K562 (cell line): ENCODE measurements around the gene BRPF1. TPM values are rescaled to one million over a fixed set of nuclear protein-coding genes. Genes with fewer than 3 reads are reported as not detected.

ENCODE experiments used
- CSDE1 ChIP-seq, 2 experiments: fragments of 450-650 bp; IDR thresholded peaks; 2 replicates each; pipeline ENCODE4 v1.6.1; 2016; ENCODE audit warnings: mild to moderate bottlenecking in 1 of 2
- FOXA3 ChIP-seq, 2 experiments: fragments of 450-650 bp in 1 of 2; sonication (generic) in 1 of 2; formaldehyde crosslinking; IDR thresholded peaks in 1 of 2; conservative IDR thresholded peaks in 1 of 2; 2 replicates each; pipeline versions ENCODE4 v1.4.0 to v1.8.0; 2020 to 2022; ENCODE audit warnings: mild to moderate bottlenecking in 2 of 2, missing genetic modification reagents in 1 of 2
- HIVEP1 ChIP-seq: fragments of 250-450 bp; sonication (Bioruptor Pico); IDR thresholded peaks from 2 replicates; pipeline ENCODE4 v1.4.0; 2020; ENCODE audit warnings: mild to moderate bottlenecking
- HSF4 ChIP-seq: fragments of 250-450 bp; sonication (Bioruptor Pico); IDR thresholded peaks from 2 replicates; pipeline ENCODE4 v2.1.2; 2022; ENCODE audit warnings: mild to moderate bottlenecking, moderate library complexity, borderline replicate concordance
- LEF1 ChIP-seq: fragments of 450-650 bp; IDR thresholded peaks from 2 replicates; pipeline ENCODE4 v1.6.1; 2016; ENCODE audit warnings: mild to moderate bottlenecking
- NR3C1 ChIP-seq: sonication (generic); formaldehyde crosslinking; IDR thresholded peaks from 2 replicates; pipeline ENCODE4 v1.8.1; 2022; ENCODE audit warnings: missing genetic modification reagents
- RAD51 ChIP-seq: fragments of 450-650 bp; IDR thresholded peaks from 2 replicates; pipeline ENCODE4 v1.7.1; 2016; ENCODE audit warnings: low read depth, mild to moderate bottlenecking, borderline replicate concordance
- RBM15 ChIP-seq: fragments of 200-400 bp; formaldehyde crosslinking; IDR thresholded peaks from 2 replicates; pipeline ENCODE4 v1.6.1; 2018; ENCODE audit warnings: mild to moderate bottlenecking, low read length, moderate library complexity; ENCODE audit not compliant: insufficient read depth
- SNIP1 ChIP-seq: fragments of 450-650 bp; IDR thresholded peaks from 2 replicates; pipeline ENCODE4 v1.7.1; 2017; ENCODE audit warnings: low read depth, mild to moderate bottlenecking
- ZNF140 ChIP-seq: fragments of 250-450 bp; sonication (Bioruptor Pico); IDR thresholded peaks from 2 replicates; pipeline ENCODE4 v1.8.0; 2021; ENCODE audit warnings: moderate library complexity, mild to moderate bottlenecking, inconsistent platforms
- ZNF212 ChIP-seq: fragments of 450-650 bp; formaldehyde crosslinking; IDR thresholded peaks from 2 replicates; pipeline ENCODE4 v1.4.0; 2020; ENCODE audit warnings: mild to moderate bottlenecking
- polyA plus RNA-seq, 8 experiments: library from polyadenylated mRNA; depleted of rRNA in 4 of 8; stranded (reverse) in 5 of 8; unstranded in 3 of 8; fragments of >200 nt; fragmentation: Nextera tagmentation in 2 of 8; fragmentation: Illumina TruSeq in 1 of 8; extraction: Ambion mirVana in 2 of 8; extraction: Trizol in 1 of 8; gene quantifications; 2 replicates each; pipeline versions ENCODE4 v1.2.1 to v1.2.3, GENCODE V29; 2011 to 2014; ENCODE audit warnings: inconsistent platforms in 1 of 8, missing spikeins in 1 of 8
- total RNA-seq, 7 experiments: library from RNA; depleted of rRNA in 6 of 7; stranded (reverse); fragments of >200 nt in 6 of 7; fragmentation: Illumina TruSeq in 2 of 7; extraction: Trizol in 2 of 7; gene quantifications; 2 replicates each; pipeline versions ENCODE4 v1.2.1 to v1.2.3, GENCODE V29; 2011 to 2021; ENCODE audit warnings: low replicate concordance in 1 of 7
- TF ChIP-seq, protein P1 (sequence below): fragments of 450-650 bp; IDR thresholded peaks from 2 replicates; pipeline ENCODE4 v1.6.1; 2016; ENCODE audit warnings: low read depth
- TF ChIP-seq, protein P2 (sequence below): fragments of 450-650 bp; formaldehyde crosslinking; IDR thresholded peaks from 2 replicates; pipeline ENCODE4 v1.4.0; 2020; ENCODE audit warnings: mild to moderate bottlenecking, moderate library complexity
- TF ChIP-seq, protein P3 (sequence below): fragments of 450-650 bp; IDR thresholded peaks from 2 replicates; pipeline ENCODE4 v1.6.1; 2014; ENCODE audit warnings: low read depth, mild to moderate bottlenecking, moderate library complexity, borderline replicate concordance
- TF ChIP-seq, protein P4 (sequence below): fragments of 450-650 bp; formaldehyde crosslinking; IDR thresholded peaks from 2 replicates; pipeline ENCODE4 v1.4.0; 2020; ENCODE audit warnings: mild to moderate bottlenecking, mixed read lengths

The BRPF1 gene
- total and polyA plus RNA-seq, 9 of the 15 experiments (the other 6 are each of a cell fraction or from before 2014, with no cell fraction given) = 1.1 to 40.2 (median 23.5) TPM

DNA sequence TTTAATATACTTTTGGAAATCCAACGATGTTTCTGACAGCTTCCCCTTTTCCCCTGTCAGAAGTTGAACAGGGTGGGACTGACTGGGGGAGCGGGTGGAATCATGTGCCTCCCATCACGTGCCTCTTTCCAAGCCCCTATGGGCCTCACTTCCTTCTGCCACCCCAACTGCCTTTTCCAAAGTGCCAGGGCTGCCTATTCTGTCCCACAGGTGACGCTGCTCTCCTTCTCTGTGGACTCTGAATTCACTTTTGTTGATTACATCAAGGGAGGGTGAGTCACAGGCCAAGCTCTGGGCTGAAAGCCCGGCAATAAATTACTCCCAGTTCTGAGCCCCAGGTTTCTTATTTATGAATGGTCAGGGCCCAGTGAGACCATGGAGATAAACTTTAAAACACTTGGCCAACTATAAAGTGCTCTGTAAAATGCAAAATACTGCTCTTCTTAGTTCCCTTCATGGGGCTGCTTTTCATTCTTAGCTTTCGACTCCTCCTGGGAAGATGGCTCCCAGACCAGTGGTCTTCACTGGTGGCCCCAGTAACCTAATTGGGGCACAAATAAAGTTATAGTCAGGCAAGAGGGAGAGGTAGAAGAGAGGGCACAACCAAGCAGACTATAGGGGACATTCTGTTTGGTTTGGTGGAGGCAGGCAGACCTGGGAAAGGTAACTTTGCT lies 15.6 kb upstream of the BRPF1 start (continued):
- TF ChIP-seq, protein P1, sequence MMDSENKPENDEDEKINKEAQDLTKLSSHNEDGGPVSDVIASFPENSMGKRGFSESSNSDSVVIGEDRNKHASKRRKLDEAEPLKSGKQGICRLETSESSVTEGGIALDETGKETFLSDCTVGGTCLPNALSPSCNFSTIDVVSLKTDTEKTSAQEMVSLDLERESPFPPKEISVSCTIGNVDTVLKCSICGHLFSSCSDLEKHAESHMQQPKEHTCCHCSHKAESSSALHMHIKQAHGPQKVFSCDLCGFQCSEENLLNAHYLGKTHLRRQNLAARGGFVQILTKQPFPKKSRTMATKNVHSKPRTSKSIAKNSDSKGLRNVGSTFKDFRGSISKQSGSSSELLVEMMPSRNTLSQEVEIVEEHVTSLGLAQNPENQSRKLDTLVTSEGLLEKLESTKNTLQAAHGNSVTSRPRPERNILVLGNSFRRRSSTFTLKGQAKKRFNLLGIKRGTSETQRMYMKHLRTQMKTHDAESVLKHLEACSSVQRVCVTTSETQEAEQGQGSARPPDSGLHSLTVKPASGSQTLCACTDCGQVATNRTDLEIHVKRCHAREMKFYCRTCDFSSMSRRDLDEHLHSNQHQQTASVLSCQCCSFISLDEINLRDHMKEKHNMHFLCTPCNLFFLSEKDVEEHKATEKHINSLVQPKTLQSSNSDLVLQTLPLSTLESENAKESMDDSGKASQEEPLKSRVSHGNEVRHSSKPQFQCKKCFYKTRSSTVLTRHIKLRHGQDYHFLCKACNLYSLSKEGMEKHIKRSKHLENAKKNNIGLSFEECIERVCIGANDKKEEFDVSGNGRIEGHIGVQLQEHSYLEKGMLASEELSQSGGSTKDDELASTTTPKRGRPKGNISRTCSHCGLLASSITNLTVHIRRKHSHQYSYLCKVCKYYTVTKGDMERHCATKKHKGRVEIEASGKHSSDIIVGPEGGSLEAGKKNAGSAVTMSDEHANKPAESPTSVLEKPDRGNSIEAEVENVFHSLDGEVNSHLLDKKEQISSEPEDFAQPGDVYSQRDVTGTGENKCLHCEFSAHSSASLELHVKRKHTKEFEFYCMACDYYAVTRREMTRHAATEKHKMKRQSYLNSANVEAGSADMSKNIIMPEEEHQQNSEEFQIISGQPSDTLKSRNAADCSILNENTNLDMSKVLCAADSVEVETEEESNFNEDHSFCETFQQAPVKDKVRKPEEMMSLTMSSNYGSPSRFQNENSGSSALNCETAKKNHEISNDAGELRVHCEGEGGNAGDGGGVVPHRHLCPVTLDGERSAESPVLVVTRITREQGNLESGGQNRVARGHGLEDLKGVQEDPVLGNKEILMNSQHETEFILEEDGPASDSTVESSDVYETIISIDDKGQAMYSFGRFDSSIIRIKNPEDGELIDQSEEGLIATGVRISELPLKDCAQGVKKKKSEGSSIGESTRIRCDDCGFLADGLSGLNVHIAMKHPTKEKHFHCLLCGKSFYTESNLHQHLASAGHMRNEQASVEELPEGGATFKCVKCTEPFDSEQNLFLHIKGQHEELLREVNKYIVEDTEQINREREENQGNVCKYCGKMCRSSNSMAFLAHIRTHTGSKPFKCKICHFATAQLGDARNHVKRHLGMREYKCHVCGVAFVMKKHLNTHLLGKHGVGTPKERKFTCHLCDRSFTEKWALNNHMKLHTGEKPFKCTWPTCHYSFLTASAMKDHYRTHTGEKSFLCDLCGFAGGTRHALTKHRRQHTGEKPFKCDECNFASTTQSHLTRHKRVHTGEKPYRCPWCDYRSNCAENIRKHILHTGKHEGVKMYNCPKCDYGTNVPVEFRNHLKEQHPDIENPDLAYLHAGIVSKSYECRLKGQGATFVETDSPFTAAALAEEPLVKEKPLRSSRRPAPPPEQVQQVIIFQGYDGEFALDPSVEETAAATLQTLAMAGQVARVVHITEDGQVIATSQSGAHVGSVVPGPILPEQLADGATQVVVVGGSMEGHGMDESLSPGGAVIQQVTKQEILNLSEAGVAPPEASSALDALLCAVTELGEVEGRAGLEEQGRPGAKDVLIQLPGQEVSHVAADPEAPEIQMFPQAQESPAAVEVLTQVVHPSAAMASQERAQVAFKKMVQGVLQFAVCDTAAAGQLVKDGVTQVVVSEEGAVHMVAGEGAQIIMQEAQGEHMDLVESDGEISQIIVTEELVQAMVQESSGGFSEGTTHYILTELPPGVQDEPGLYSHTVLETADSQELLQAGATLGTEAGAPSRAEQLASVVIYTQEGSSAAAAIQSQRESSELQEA = no peak
- TF ChIP-seq SNIP1 = no peak
- TF ChIP-seq HIVEP1 (CRISPR knock-in tag) = no peak
- TF ChIP-seq, protein P2, sequence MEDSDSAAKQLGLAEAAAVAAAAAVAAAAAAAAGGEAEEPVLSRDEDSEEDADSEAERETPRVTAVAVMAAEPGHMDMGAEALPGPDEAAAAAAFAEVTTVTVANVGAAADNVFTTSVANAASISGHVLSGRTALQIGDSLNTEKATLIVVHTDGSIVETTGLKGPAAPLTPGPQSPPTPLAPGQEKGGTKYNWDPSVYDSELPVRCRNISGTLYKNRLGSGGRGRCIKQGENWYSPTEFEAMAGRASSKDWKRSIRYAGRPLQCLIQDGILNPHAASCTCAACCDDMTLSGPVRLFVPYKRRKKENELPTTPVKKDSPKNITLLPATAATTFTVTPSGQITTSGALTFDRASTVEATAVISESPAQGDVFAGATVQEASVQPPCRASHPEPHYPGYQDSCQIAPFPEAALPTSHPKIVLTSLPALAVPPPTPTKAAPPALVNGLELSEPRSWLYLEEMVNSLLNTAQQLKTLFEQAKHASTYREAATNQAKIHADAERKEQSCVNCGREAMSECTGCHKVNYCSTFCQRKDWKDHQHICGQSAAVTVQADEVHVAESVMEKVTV (CRISPR knock-in tag) = peak; percentile 98
- no peak for TF ChIP-seq RBM15
- TF ChIP-seq LEF1 = peak; percentile 63
- TF ChIP-seq HSF4 (CRISPR knock-in tag) = no peak
- no peak for TF ChIP-seq ZNF140 (CRISPR knock-in tag)
- TF ChIP-seq NR3C1 (CRISPR knock-in tag) = no peak
- TF ChIP-seq, protein P3, sequence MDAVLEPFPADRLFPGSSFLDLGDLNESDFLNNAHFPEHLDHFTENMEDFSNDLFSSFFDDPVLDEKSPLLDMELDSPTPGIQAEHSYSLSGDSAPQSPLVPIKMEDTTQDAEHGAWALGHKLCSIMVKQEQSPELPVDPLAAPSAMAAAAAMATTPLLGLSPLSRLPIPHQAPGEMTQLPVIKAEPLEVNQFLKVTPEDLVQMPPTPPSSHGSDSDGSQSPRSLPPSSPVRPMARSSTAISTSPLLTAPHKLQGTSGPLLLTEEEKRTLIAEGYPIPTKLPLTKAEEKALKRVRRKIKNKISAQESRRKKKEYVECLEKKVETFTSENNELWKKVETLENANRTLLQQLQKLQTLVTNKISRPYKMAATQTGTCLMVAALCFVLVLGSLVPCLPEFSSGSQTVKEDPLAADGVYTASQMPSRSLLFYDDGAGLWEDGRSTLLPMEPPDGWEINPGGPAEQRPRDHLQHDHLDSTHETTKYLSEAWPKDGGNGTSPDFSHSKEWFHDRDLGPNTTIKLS = peak; percentile 24; the same call in 1 of the 2 replicates
- no peak for TF ChIP-seq ZNF212 (CRISPR knock-in tag)
- no peak for TF ChIP-seq FOXA3 (CRISPR knock-in tag; conservative IDR thresholded peaks at IDR 0.05 in 1 of 2, IDR thresholded peaks at IDR 0.05 in 1 of 2)
- TF ChIP-seq, protein P4, sequence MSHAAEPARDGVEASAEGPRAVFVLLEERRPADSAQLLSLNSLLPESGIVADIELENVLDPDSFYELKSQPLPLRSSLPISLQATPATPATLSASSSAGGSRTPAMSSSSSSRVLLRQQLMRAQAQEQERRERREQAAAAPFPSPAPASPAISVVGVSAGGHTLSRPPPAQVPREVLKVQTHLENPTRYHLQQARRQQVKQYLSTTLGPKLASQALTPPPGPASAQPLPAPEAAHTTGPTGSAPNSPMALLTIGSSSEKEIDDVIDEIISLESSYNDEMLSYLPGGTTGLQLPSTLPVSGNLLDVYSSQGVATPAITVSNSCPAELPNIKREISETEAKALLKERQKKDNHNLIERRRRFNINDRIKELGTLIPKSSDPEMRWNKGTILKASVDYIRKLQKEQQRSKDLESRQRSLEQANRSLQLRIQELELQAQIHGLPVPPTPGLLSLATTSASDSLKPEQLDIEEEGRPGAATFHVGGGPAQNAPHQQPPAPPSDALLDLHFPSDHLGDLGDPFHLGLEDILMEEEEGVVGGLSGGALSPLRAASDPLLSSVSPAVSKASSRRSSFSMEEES (CRISPR knock-in tag) = peak; percentile 85
- TF ChIP-seq CSDE1 (IDR thresholded peaks at IDR 0.05) = no peak
- TF ChIP-seq RAD51 = peak; percentile 94
